IPS-11a (cell line): Measurements from ENCODE around the gene BRINP2.
"Not testable (repeated sequence)": the region's sequence is repeated elsewhere in the genome, so short reads cannot be mapped to it uniquely, and the experiment has no call there.

ENCODE experiments used
- H3K4me3 ChIP-seq: one replicate; pipeline ENCODE4 v1.5.1; 2013; ENCODE audit warnings: low read depth, low read length, control low read depth

The BRINP2 gene

GRCh38 chr1:177309880-177310279 lies 139.1 kb downstream of the BRINP2 start:
- H3K4me3 ChIP-seq, result no peak overlapping the region

GRCh38 chr1:177310326-177310725 lies 139.6 kb downstream of the BRINP2 start:
- H3K4me3 ChIP-seq, result no peak overlapping the region

- H3K4me3 ChIP-seq, result no peak overlapping the region
Measured at GRCh38 chr1:177311111-177311510, 140.4 kb downstream of the BRINP2 start.

- H3K4me3 ChIP-seq, result no peak overlapping the region
Measured at GRCh38 chr1:177311586-177311985, 140.8 kb downstream of the BRINP2 start.

GRCh38 chr1:177315261-177315660 lies 144.5 kb downstream of the BRINP2 start:
- H3K4me3 ChIP-seq, result no peak overlapping the region

- no peak overlapping the region for H3K4me3 ChIP-seq
Measured at GRCh38 chr1:177315761-177316160, 145.0 kb downstream of the BRINP2 start.

DNA sequence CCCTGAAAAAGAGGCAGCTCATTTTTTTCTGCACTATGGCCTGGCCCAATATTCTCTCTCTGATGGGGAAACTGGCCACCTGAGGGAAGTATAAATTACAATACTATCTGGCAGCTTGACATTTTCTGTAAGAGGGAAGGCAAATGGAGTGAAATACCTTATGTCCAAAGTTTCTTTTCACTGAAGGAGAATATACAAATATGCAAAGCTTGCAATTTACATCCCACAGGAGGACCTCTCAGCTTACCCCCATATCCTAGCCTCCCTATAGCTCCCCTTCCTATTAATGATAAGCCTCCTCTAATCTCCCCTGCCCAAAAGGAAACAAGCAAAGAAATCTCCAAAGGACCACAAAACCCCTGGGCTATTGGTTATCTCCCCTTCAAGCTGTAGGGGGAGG lies 150.7 kb downstream of the BRINP2 start:
- not testable (repeated sequence) for H3K4me3 ChIP-seq

- no peak overlapping the region for H3K4me3 ChIP-seq
Measured at GRCh38 chr1:177328251-177328650, 157.5 kb downstream of the BRINP2 start.

GRCh38 chr1:177329871-177330270 lies 159.1 kb downstream of the BRINP2 start:
- no peak overlapping the region for H3K4me3 ChIP-seq
